HEK293 (cell line): ENCODE data around the gene IPO11.

Experiments
- CTCF ChIA-PET: fragments of 350-600 bp; formaldehyde crosslinking; extraction: SDS; loops from one replicate; lab custom pipeline; 2021; ENCODE audit warnings: antibody characterized with exemption; lab: Yijun Ruan, JAX
- POLR2A ChIA-PET: fragments of 300-600 bp; formaldehyde crosslinking; extraction: SDS; loops from one replicate; lab custom pipeline; 2020; ENCODE audit warnings: antibody characterized with exemption, inconsistent platforms; lab: Yijun Ruan, JAX
- H3K27ac ChIP-seq: fragments of 200-500 bp; sonication (Bioruptor generic); 2 replicates; pipeline ENCODE4 v1.5.1; 2014; ENCODE audit warnings: low read depth, low read length, control low read depth, inconsistent platforms; ENCODE audit errors: extremely low read depth
- H3K36me3 ChIP-seq, 2 experiments: fragments of 200-500 bp in 1 of 2; sonication (Bioruptor generic) in 1 of 2; 1 replicate in 1 of 2; 2 replicates in 1 of 2; pipeline ENCODE4 v1.5.1; 2014 to 2017; ENCODE audit warnings: inconsistent platforms in 2 of 2, low read length in 2 of 2; ENCODE audit not compliant: control insufficient read depth in 2 of 2, insufficient read depth in 1 of 2
- H3K4me1 ChIP-seq: fragments of 200-500 bp; sonication (Bioruptor generic); 2 replicates; pipeline ENCODE4 v1.5.1; 2014; ENCODE audit warnings: mild to moderate bottlenecking, low read length, inconsistent platforms; ENCODE audit not compliant: control insufficient read depth, insufficient read depth
- H3K4me3 ChIP-seq: 2 replicates; pipeline ENCODE4 v1.5.1; 2011; ENCODE audit warnings: low read depth, mild to moderate bottlenecking, control low read depth, low read length, moderate library complexity
- H3K9me3 ChIP-seq: fragments of 200-500 bp; sonication (Bioruptor generic); 2 replicates; pipeline ENCODE4 v1.5.1; 2014; ENCODE audit warnings: low read depth, low read length, inconsistent platforms; ENCODE audit not compliant: control insufficient read depth, insufficient read depth
- BCL11B ChIP-seq: fragments of 450-650 bp; formaldehyde crosslinking; IDR thresholded peaks from 2 replicates; pipeline ENCODE4 v1.5.1; 2016; ENCODE audit warnings: low read depth, missing biosample characterization, missing genetic modification characterization
- GLI2 ChIP-seq: fragments of 450-650 bp; formaldehyde crosslinking; IDR thresholded peaks from 2 replicates; pipeline ENCODE4; 2017; ENCODE audit warnings: missing biosample characterization, missing genetic modification characterization, low read depth, borderline replicate concordance
- GLIS2 ChIP-seq: fragments of 450-650 bp; formaldehyde crosslinking; IDR thresholded peaks from 2 replicates; pipeline ENCODE4 v1.5.1; 2016; ENCODE audit warnings: missing biosample characterization, missing genetic modification characterization
- KLF1 ChIP-seq: fragments of 450-650 bp; formaldehyde crosslinking; IDR thresholded peaks from 2 replicates; pipeline ENCODE4 v1.5.1; 2016; ENCODE audit warnings: missing biosample characterization, missing genetic modification characterization
- KLF10 ChIP-seq: fragments of 450-650 bp; IDR thresholded peaks from 2 replicates; pipeline ENCODE4 v1.5.1; 2018; ENCODE audit warnings: missing biosample characterization, mild to moderate bottlenecking, missing genetic modification characterization
- SETDB1 ChIP-seq: IDR thresholded peaks from one replicate; pipeline ENCODE4 v1.6.1; 2017; ENCODE audit warnings: mild to moderate bottlenecking, low read length, moderate library complexity, mixed read lengths; ENCODE audit not compliant: insufficient read length
- SP3 ChIP-seq: fragments of 450-650 bp; formaldehyde crosslinking; IDR thresholded peaks from 2 replicates; pipeline ENCODE4 v1.5.1; 2016; ENCODE audit warnings: missing biosample characterization, missing genetic modification characterization
- SP7 ChIP-seq: fragments of 450-650 bp; formaldehyde crosslinking; IDR thresholded peaks from 2 replicates; pipeline ENCODE4 v1.5.1; 2016; ENCODE audit warnings: missing biosample characterization, missing genetic modification characterization
- ZNF184 ChIP-seq: fragments of 450-650 bp; IDR thresholded peaks from 2 replicates; pipeline ENCODE4 v1.5.1; 2018; ENCODE audit warnings: missing biosample characterization, mild to moderate bottlenecking, missing genetic modification characterization
- ZNF214 ChIP-seq: fragments of 450-650 bp; formaldehyde crosslinking; IDR thresholded peaks from 2 replicates; pipeline ENCODE4 v1.5.1; 2017; ENCODE audit warnings: missing biosample characterization, mild to moderate bottlenecking, missing genetic modification characterization, borderline replicate concordance
- ZNF366 ChIP-seq: fragments of 450-650 bp; formaldehyde crosslinking; conservative IDR thresholded peaks from 2 replicates; pipeline ENCODE4 v1.5.1; 2016; ENCODE audit warnings: missing biosample characterization, missing genetic modification characterization
- ZNF426 ChIP-seq: fragments of 450-650 bp; formaldehyde crosslinking; IDR thresholded peaks from 2 replicates; pipeline ENCODE4 v1.5.1; 2017; ENCODE audit warnings: missing biosample characterization, missing genetic modification characterization, mild to moderate bottlenecking, inconsistent platforms, moderate library complexity
- ZNF473 ChIP-seq: fragments of 450-650 bp; formaldehyde crosslinking; IDR thresholded peaks from 2 replicates; pipeline ENCODE4 v1.5.1; 2017; ENCODE audit warnings: missing biosample characterization, missing genetic modification characterization
- ZNF530 ChIP-seq: fragments of 450-650 bp; formaldehyde crosslinking; IDR thresholded peaks from 2 replicates; pipeline ENCODE4 v1.5.1; 2016; ENCODE audit warnings: low read depth, missing biosample characterization, missing genetic modification characterization
- ZNF549 ChIP-seq: fragments of 450-650 bp; IDR thresholded peaks from 2 replicates; pipeline ENCODE4 v1.5.1; 2018; ENCODE audit warnings: missing biosample characterization, missing genetic modification characterization, mild to moderate bottlenecking, inconsistent platforms, moderate library complexity
- ZNF555 ChIP-seq: fragments of 450-650 bp; formaldehyde crosslinking; conservative IDR thresholded peaks from 2 replicates; pipeline ENCODE4 v1.5.1; 2017; ENCODE audit warnings: missing biosample characterization, mild to moderate bottlenecking, missing genetic modification characterization, inconsistent platforms
- ZNF621 ChIP-seq: fragments of 450-650 bp; formaldehyde crosslinking; IDR thresholded peaks from 2 replicates; pipeline ENCODE4 v1.5.1; 2017; ENCODE audit warnings: missing biosample characterization, missing genetic modification characterization
- ZNF664 ChIP-seq: fragments of 450-650 bp; formaldehyde crosslinking; IDR thresholded peaks from 2 replicates; pipeline ENCODE4 v1.5.1; 2016; ENCODE audit warnings: missing biosample characterization, missing genetic modification characterization
- ZNF830 ChIP-seq: fragments of 450-650 bp; IDR thresholded peaks from 2 replicates; pipeline ENCODE4 v1.5.0; 2018; ENCODE audit warnings: missing biosample characterization, missing genetic modification characterization, low read depth, mild to moderate bottlenecking, moderate library complexity
- ZXDB ChIP-seq: fragments of 450-650 bp; formaldehyde crosslinking; IDR thresholded peaks from 2 replicates; pipeline ENCODE4 v1.5.1; 2016; ENCODE audit warnings: missing biosample characterization, missing genetic modification characterization
- TF ChIP-seq, protein P1 (sequence below): fragments of 450-650 bp; formaldehyde crosslinking; IDR thresholded peaks from 2 replicates; pipeline ENCODE4 v1.5.1; 2016; ENCODE audit warnings: missing biosample characterization, missing genetic modification characterization
- TF ChIP-seq, protein P2 (sequence below): sonication (generic); formaldehyde crosslinking; IDR thresholded peaks from 2 replicates; pipeline ENCODE4 v1.8.1; 2022; ENCODE audit warnings: mild to moderate bottlenecking, moderate library complexity, missing genetic modification reagents
- TF ChIP-seq, protein P3 (sequence below): fragments of 450-650 bp; formaldehyde crosslinking; optimal IDR thresholded peaks from 2 replicates; pipeline ENCODE3; 2016; ENCODE audit warnings: missing biosample characterization, mild to moderate bottlenecking, missing genetic modification characterization

The IPO11 gene

GRCh38 chr5:62593331-62593730, 180.8 kb downstream of the IPO11 start:
- ChIA-PET POLR2A (no interaction called here), CTCF (no interaction called here)
- TF ChIP-seq SETDB1 (no peak), ZNF664 (no peak), ZXDB (tag by site-specific recombination) (no peak), ZNF366 (tag by site-specific recombination) (no peak), ZNF530 (tag by site-specific recombination) (no peak), ZNF549 (tag by site-specific recombination) (no peak), ZNF621 (tag by site-specific recombination) (no peak), GLI2 (no peak), KLF10 (tag by site-specific recombination) (no peak), ZNF426 (tag by site-specific recombination) (no peak), GLIS2 (no peak), ZNF184 (tag by site-specific recombination) (no peak), ZNF473 (tag by site-specific recombination) (no peak), ZNF214 (tag by site-specific recombination) (no peak), ZNF830 (tag by site-specific recombination) (no peak), SP3 (tag by site-specific recombination) (no peak)
- TF ChIP-seq, protein P1, sequence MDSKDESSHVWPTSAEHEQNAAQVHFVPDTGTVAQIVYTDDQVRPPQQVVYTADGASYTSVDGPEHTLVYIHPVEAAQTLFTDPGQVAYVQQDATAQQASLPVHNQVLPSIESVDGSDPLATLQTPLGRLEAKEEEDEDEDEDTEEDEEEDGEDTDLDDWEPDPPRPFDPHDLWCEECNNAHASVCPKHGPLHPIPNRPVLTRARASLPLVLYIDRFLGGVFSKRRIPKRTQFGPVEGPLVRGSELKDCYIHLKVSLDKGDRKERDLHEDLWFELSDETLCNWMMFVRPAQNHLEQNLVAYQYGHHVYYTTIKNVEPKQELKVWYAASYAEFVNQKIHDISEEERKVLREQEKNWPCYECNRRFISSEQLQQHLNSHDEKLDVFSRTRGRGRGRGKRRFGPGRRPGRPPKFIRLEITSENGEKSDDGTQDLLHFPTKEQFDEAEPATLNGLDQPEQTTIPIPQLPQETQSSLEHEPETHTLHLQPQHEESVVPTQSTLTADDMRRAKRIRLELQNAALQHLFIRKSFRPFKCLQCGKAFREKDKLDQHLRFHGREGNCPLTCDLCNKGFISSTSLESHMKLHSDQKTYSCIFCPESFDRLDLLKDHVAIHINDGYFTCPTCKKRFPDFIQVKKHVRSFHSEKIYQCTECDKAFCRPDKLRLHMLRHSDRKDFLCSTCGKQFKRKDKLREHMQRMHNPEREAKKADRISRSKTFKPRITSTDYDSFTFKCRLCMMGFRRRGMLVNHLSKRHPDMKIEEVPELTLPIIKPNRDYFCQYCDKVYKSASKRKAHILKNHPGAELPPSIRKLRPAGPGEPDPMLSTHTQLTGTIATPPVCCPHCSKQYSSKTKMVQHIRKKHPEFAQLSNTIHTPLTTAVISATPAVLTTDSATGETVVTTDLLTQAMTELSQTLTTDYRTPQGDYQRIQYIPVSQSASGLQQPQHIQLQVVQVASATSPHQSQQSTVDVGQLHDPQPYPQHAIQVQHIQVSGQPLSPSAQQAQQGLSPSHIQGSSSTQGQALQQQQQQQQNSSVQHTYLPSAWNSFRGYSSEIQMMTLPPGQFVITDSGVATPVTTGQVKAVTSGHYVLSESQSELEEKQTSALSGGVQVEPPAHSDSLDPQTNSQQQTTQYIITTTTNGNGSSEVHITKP (tag by site-specific recombination): no peak
- TF ChIP-seq, protein P2, sequence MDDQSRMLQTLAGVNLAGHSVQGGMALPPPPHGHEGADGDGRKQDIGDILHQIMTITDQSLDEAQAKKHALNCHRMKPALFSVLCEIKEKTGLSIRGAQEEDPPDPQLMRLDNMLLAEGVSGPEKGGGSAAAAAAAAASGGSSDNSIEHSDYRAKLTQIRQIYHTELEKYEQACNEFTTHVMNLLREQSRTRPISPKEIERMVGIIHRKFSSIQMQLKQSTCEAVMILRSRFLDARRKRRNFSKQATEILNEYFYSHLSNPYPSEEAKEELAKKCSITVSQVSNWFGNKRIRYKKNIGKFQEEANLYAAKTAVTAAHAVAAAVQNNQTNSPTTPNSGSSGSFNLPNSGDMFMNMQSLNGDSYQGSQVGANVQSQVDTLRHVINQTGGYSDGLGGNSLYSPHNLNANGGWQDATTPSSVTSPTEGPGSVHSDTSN: no peak
- TF ChIP-seq, protein P3, sequence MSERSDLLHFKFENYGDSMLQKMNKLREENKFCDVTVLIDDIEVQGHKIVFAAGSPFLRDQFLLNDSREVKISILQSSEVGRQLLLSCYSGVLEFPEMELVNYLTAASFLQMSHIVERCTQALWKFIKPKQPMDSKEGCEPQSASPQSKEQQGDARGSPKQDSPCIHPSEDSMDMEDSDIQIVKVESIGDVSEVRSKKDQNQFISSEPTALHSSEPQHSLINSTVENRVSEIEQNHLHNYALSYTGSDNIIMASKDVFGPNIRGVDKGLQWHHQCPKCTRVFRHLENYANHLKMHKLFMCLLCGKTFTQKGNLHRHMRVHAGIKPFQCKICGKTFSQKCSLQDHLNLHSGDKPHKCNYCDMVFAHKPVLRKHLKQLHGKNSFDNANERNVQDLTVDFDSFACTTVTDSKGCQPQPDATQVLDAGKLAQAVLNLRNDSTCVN (tag by site-specific recombination): no peak
- no peak overlapping the region for H3K4me3 ChIP-seq
- H3K27ac ChIP-seq: no peak overlapping the region
- H3K9me3 ChIP-seq: no peaks in the 10 kb centered on the region
- no peaks in the 10 kb centered on the region for H3K4me1 ChIP-seq
- peaks cover 12 to 16% of the 10 kb centered on the region in 2 experiments for H3K36me3 ChIP-seq

GRCh38 chr5:62594364-62594984, 181.9 kb downstream of the IPO11 start:
- ChIA-PET POLR2A (no interaction called here), CTCF (no interaction called here)
- Histone ChIP-seq H3K4me3 (no peak overlapping the region), H3K27ac (no peak overlapping the region), H3K4me1 (no peaks in the 10 kb centered on the region), H3K36me3 (peaks cover 12 to 16% of the 10 kb centered on the region in 2 experiments), H3K9me3 (no peaks in the 10 kb centered on the region)
- TF ChIP-seq ZNF555 (tag by site-specific recombination) (no peak), BCL11B (no peak), SP7 (tag by site-specific recombination) (no peak), KLF1 (tag by site-specific recombination) (no peak), ZNF473 (tag by site-specific recombination) (no peak)
